ENCODE measurements around the gene PCYOX1L. TPM values are rescaled to one million over a fixed set of nuclear protein-coding genes. Genes with fewer than 3 reads are reported as not detected.
A peak's percentile ranks its signal among the peaks of the same experiment; 100 is the strongest.
"Not testable (repeated sequence)": the region's sequence is repeated elsewhere in the genome, so short reads cannot be mapped to it uniquely, and the experiment has no call there.

PCYOX1L gene
- total and polyA plus RNA-seq, 2 donors (not counting 1 experiment from before 2014, with no cell fraction given): 7.6 to 9.1 TPM

DNA sequence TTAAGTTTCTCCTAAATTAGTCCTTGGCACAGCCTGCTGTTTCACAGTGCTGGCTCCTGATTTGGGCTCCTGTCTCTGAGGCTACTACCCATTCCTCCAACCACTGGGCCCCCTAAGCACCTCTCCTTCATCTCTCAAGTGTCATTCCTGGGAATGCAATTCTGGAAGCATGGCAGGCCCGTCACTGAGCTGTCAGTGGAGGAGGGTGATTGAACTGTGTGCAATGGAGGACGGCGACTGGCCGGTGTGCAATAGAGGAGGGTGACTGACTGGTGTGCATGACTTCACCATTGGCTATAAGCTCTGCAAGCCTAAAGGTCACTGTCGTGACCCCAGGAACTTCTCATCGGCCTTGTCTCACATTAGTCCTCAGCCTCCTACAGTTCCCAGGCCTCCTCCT lies 33.7 kb downstream of the PCYOX1L start:
- H4K20me1 ChIP-seq (ENCODE audit: control insufficient read depth, extremely low read depth, insufficient read depth, low read length): no peaks in the 10 kb centered on the region
- no peaks in the 10 kb centered on the region for H3K9me3 ChIP-seq (ENCODE audit: control insufficient read depth, insufficient read depth, low read depth, low read length)
- H3K27ac ChIP-seq (ENCODE audit: insufficient read depth, low read length): no peak overlapping the region
- H3K4me1 ChIP-seq (ENCODE audit: control insufficient read depth, extremely low read depth, insufficient read depth, low read length): peaks cover 5% of the 10 kb centered on the region
- H3K9ac ChIP-seq (ENCODE audit: insufficient read depth, low read length): no peak overlapping the region
- TF ChIP-seq EZH2 (IDR thresholded peaks at IDR 0.05; ENCODE audit: low read length, missing control alignments): no peak
- TF ChIP-seq, protein P1, sequence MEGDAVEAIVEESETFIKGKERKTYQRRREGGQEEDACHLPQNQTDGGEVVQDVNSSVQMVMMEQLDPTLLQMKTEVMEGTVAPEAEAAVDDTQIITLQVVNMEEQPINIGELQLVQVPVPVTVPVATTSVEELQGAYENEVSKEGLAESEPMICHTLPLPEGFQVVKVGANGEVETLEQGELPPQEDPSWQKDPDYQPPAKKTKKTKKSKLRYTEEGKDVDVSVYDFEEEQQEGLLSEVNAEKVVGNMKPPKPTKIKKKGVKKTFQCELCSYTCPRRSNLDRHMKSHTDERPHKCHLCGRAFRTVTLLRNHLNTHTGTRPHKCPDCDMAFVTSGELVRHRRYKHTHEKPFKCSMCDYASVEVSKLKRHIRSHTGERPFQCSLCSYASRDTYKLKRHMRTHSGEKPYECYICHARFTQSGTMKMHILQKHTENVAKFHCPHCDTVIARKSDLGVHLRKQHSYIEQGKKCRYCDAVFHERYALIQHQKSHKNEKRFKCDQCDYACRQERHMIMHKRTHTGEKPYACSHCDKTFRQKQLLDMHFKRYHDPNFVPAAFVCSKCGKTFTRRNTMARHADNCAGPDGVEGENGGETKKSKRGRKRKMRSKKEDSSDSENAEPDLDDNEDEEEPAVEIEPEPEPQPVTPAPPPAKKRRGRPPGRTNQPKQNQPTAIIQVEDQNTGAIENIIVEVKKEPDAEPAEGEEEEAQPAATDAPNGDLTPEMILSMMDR (conservative IDR thresholded peaks at IDR 0.05 in 1 of 2, IDR thresholded peaks at IDR 0.05 in 1 of 2; ENCODE audit: low read depth in 1 of 2, low read length in 2 of 2): no peak
- no peaks in the 10 kb centered on the region for H3K36me3 ChIP-seq (ENCODE audit: control insufficient read depth, insufficient read depth, low read length)
- no peak overlapping the region for H3K4me3 ChIP-seq (replicated peaks in 1 of 4; ENCODE audit: control extremely low read depth in 1 of 4, insufficient read depth in 1 of 4, low read depth in 3 of 4, low read length in 4 of 4)
- H3K27me3 ChIP-seq (ENCODE audit: control insufficient read depth, insufficient read depth, low read length): no peaks in the 10 kb centered on the region
- no peaks in the 10 kb centered on the region for H3K79me2 ChIP-seq (ENCODE audit: control insufficient read depth, insufficient read depth, low read length)
- DNase-seq (ENCODE audit: low read depth in 2 of 2): no peak
- no peak overlapping the region for H3K4me2 ChIP-seq (ENCODE audit: extremely low read depth, insufficient read depth, low read length)
- no peak overlapping the region for H2AFZ ChIP-seq (ENCODE audit: low read length)

DNA sequence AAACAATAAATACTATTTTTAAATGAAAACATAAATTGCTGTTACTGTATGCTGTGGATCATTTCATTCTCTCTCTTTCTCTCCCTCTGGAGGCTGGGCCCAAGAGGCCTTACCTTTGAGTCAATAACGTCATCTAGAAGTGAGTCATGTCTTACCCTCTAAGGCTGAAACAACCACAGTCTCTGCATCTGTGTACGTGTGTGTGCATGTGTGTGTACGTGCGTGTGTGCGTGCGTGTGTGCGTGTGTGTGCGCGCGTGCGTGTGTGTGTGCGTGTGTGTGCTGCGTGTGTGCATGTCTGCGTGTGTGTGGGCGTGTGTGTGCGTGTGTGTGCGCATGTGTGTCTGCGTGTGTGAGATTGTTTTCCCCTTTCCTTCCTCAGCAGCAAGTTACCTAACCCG lies 34.9 kb downstream of the PCYOX1L start:
- peak; percentile 68 to 85 for DNase-seq (ENCODE audit: low read depth in 2 of 2)
- no peaks in the 10 kb centered on the region for H3K9me3 ChIP-seq (ENCODE audit: control insufficient read depth, insufficient read depth, low read depth, low read length)
- no peaks in the 10 kb centered on the region for H4K20me1 ChIP-seq (ENCODE audit: control insufficient read depth, extremely low read depth, insufficient read depth, low read length)
- TF ChIP-seq, protein P1 (conservative IDR thresholded peaks at IDR 0.05 in 1 of 2, IDR thresholded peaks at IDR 0.05 in 1 of 2; ENCODE audit: low read depth in 1 of 2, low read length in 2 of 2): no peak
- TF ChIP-seq EZH2 (IDR thresholded peaks at IDR 0.05; ENCODE audit: low read length, missing control alignments): no peak
- H3K9ac ChIP-seq (ENCODE audit: insufficient read depth, low read length): no peak overlapping the region
- peaks cover 5% of the 10 kb centered on the region for H3K4me1 ChIP-seq (ENCODE audit: control insufficient read depth, extremely low read depth, insufficient read depth, low read length)
- no peak overlapping the region for H3K27ac ChIP-seq (ENCODE audit: insufficient read depth, low read length)
- no peaks in the 10 kb centered on the region for H3K36me3 ChIP-seq (ENCODE audit: control insufficient read depth, insufficient read depth, low read length)
- no peaks in the 10 kb centered on the region for H3K79me2 ChIP-seq (ENCODE audit: control insufficient read depth, insufficient read depth, low read length)
- no peak overlapping the region for H2AFZ ChIP-seq (ENCODE audit: low read length)
- H3K4me2 ChIP-seq (ENCODE audit: extremely low read depth, insufficient read depth, low read length): no peak overlapping the region
- H3K27me3 ChIP-seq (ENCODE audit: control insufficient read depth, insufficient read depth, low read length): no peaks in the 10 kb centered on the region
- no peak overlapping the region for H3K4me3 ChIP-seq (replicated peaks in 1 of 4; ENCODE audit: control extremely low read depth in 1 of 4, insufficient read depth in 1 of 4, low read depth in 3 of 4, low read length in 4 of 4)

DNA sequence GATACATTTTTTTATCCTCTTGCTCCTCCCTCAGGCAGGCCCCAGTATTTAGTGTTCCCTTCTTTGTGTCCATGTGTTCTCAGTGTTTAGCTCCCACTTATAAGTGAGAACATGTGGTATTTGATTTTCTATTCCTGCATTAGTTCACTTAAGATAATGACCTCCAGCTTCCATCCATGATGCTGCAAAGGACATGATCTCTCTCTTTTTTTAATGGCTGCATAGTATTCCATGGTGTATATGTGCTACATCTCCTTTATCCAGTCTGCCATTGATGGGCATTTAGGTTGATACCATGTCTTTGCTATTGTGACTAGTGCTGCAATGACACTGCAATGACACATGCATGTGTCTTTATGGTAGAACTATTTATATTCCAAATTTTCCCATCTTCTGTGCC lies 37.1 kb downstream of the PCYOX1L start:
- H3K4me3 ChIP-seq (replicated peaks in 1 of 4; ENCODE audit: control extremely low read depth in 1 of 4, insufficient read depth in 1 of 4, low read depth in 3 of 4, low read length in 4 of 4); H3K4me1 ChIP-seq (ENCODE audit: control insufficient read depth, extremely low read depth, insufficient read depth, low read length); H3K27me3 ChIP-seq (ENCODE audit: control insufficient read depth, insufficient read depth, low read length); H3K79me2 ChIP-seq (ENCODE audit: control insufficient read depth, insufficient read depth, low read length); DNase-seq (ENCODE audit: low read depth in 2 of 2); H2AFZ ChIP-seq (ENCODE audit: low read length); H3K4me2 ChIP-seq (ENCODE audit: extremely low read depth, insufficient read depth, low read length); H3K9ac ChIP-seq (ENCODE audit: insufficient read depth, low read length); H3K36me3 ChIP-seq (ENCODE audit: control insufficient read depth, insufficient read depth, low read length); H3K27ac ChIP-seq (ENCODE audit: insufficient read depth, low read length); H4K20me1 ChIP-seq (ENCODE audit: control insufficient read depth, extremely low read depth, insufficient read depth, low read length); H3K9me3 ChIP-seq (ENCODE audit: control insufficient read depth, insufficient read depth, low read depth, low read length): not testable (repeated sequence)

Data from fibroblast of lung (primary cell).